Measurements from ENCODE around the gene RAB3GAP1.

DNA sequence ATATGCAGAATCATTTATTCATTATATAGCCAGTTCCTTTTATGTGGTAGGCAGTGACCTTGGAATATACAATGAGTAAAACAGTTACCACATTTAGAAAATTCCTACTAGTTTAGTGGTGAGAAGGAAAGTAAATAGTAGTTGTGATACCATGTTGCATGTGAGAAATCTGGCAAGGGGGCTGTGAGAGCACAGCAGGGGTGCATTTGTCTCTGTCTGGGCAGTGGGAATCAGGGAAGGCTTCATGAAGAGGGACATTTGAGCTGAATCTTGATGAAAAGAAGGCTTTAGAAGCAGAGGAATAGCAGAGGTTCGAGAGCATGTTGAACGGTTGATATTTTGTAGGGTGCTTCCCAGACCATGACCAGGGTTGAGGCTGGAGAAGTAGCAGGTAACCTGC lies 78.7 kb downstream of the RAB3GAP1 start:
- TF ChIP-seq, protein P1, sequence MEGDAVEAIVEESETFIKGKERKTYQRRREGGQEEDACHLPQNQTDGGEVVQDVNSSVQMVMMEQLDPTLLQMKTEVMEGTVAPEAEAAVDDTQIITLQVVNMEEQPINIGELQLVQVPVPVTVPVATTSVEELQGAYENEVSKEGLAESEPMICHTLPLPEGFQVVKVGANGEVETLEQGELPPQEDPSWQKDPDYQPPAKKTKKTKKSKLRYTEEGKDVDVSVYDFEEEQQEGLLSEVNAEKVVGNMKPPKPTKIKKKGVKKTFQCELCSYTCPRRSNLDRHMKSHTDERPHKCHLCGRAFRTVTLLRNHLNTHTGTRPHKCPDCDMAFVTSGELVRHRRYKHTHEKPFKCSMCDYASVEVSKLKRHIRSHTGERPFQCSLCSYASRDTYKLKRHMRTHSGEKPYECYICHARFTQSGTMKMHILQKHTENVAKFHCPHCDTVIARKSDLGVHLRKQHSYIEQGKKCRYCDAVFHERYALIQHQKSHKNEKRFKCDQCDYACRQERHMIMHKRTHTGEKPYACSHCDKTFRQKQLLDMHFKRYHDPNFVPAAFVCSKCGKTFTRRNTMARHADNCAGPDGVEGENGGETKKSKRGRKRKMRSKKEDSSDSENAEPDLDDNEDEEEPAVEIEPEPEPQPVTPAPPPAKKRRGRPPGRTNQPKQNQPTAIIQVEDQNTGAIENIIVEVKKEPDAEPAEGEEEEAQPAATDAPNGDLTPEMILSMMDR (IDR thresholded peaks at IDR 0.05) = no peak
- no peak for TF ChIP-seq POLR2AphosphoS5 (IDR thresholded peaks at IDR 0.05; ENCODE audit: low read depth, low read length)
- no peak for TF ChIP-seq TCF7L2 (IDR thresholded peaks at IDR 0.05; ENCODE audit: low read depth, low read length)
